K562 (cell line): ENCODE results near the gene GATAD2B. TPM values are rescaled to one million over a fixed set of nuclear protein-coding genes. Genes with fewer than 3 reads are reported as not detected.

Experiments used
- BACH1 ChIP-seq: fragments of 200-800 bp; sonication (Bioruptor generic); IDR thresholded peaks from 2 replicates; pipeline ENCODE4 v1.6.1; 2016; ENCODE audit warnings: missing genetic modification characterization, missing compliant biosample characterization
- BRD4 ChIP-seq: fragments of 200-600 bp; sonication (generic); IDR thresholded peaks from 2 replicates; pipeline ENCODE4 v1.6.1; 2017; ENCODE audit warnings: inconsistent platforms
- CCNT2 ChIP-seq: IDR thresholded peaks from 2 replicates; pipeline ENCODE4 v1.6.1; 2011; ENCODE audit warnings: borderline replicate concordance, low read depth, mild to moderate bottlenecking, moderate library complexity, mixed read lengths, low read length; ENCODE audit not compliant: insufficient read length; ENCODE audit errors: extremely low read depth
- ERF ChIP-seq: fragments of 450-650 bp; formaldehyde crosslinking; IDR thresholded peaks from 2 replicates; pipeline ENCODE4 v1.4.0; 2020; ENCODE audit warnings: mild to moderate bottlenecking, mixed read lengths
- FOXA3 ChIP-seq, 2 experiments: fragments of 450-650 bp in 1 of 2; sonication (generic) in 1 of 2; formaldehyde crosslinking; IDR thresholded peaks in 1 of 2; conservative IDR thresholded peaks in 1 of 2; 2 replicates each; pipeline versions ENCODE4 v1.4.0 to v1.8.0; 2020 to 2022; ENCODE audit warnings: mild to moderate bottlenecking in 2 of 2, missing genetic modification reagents in 1 of 2
- HNRNPUL1 ChIP-seq: fragments of 200-400 bp; formaldehyde crosslinking; IDR thresholded peaks from 2 replicates; pipeline ENCODE4 v1.6.1; 2017; ENCODE audit warnings: low read length
- MTA1 ChIP-seq: fragments of 450-650 bp; IDR thresholded peaks from 2 replicates; pipeline ENCODE4 v1.6.1; 2017; ENCODE audit warnings: borderline replicate concordance
- NELFE ChIP-seq: IDR thresholded peaks from 2 replicates; pipeline ENCODE4 v1.6.1; 2011; ENCODE audit warnings: mild to moderate bottlenecking; ENCODE audit not compliant: insufficient read depth, insufficient read length
- POLR2AphosphoS2 ChIP-seq: IDR thresholded peaks from 2 replicates; pipeline ENCODE4 v1.6.1; 2012; ENCODE audit warnings: low read length, improper control_type of control experiment
- RAD51 ChIP-seq: fragments of 450-650 bp; IDR thresholded peaks from 2 replicates; pipeline ENCODE4 v1.7.1; 2016; ENCODE audit warnings: low read depth, mild to moderate bottlenecking, borderline replicate concordance
- THRAP3 ChIP-seq: fragments of 450-650 bp; IDR thresholded peaks from 2 replicates; pipeline ENCODE4 v1.6.1; 2016; ENCODE audit warnings: mild to moderate bottlenecking, inconsistent platforms, borderline replicate concordance
- U2AF1 ChIP-seq: fragments of 200-400 bp; formaldehyde crosslinking; optimal IDR thresholded peaks from 2 replicates; pipeline ENCODE3; 2017; ENCODE audit warnings: mild to moderate bottlenecking, low read depth, low read length, moderate library complexity
- U2AF2 ChIP-seq: fragments of 200-400 bp; formaldehyde crosslinking; optimal IDR thresholded peaks from 2 replicates; pipeline ENCODE3; 2017; ENCODE audit warnings: low read depth, mild to moderate bottlenecking, low read length
- WHSC1 ChIP-seq: IDR thresholded peaks from one replicate; pipeline ENCODE4 v1.6.1; 2012; ENCODE audit warnings: low read length, control low read depth, inconsistent platforms
- ZKSCAN3 ChIP-seq: fragments of 250-450 bp; sonication (Bioruptor Pico); IDR thresholded peaks from 2 replicates; pipeline ENCODE4 v1.4.0; 2020
- ZMIZ1 ChIP-seq, 2 experiments: fragments of 150-350 bp in 1 of 2; IDR thresholded peaks; 2 replicates each; pipeline ENCODE4 v1.6.1; 2012 to 2016; ENCODE audit warnings: low read depth in 2 of 2, low read length in 2 of 2, mild to moderate bottlenecking in 1 of 2, moderate library complexity in 1 of 2
- ZNF121 ChIP-seq: sonication (generic); formaldehyde crosslinking; conservative IDR thresholded peaks from 2 replicates; pipeline ENCODE4 v1.8.0; 2022; ENCODE audit warnings: missing genetic modification reagents
- ZNF134 ChIP-seq: fragments of 250-450 bp; sonication (Bioruptor Pico); conservative IDR thresholded peaks from 2 replicates; pipeline ENCODE4 v1.4.0; 2020
- ZNF143 ChIP-seq: sonication (generic); formaldehyde crosslinking; IDR thresholded peaks from 2 replicates; pipeline ENCODE4 v1.9.0; 2022; ENCODE audit warnings: mild to moderate bottlenecking, missing genetic modification reagents
- polyA plus RNA-seq, 8 experiments: library from polyadenylated mRNA; depleted of rRNA in 4 of 8; stranded (reverse) in 5 of 8; unstranded in 3 of 8; fragments of >200 nt; fragmentation: Nextera tagmentation in 2 of 8; fragmentation: Illumina TruSeq in 1 of 8; extraction: Ambion mirVana in 2 of 8; extraction: Trizol in 1 of 8; gene quantifications; 2 replicates each; pipeline versions ENCODE4 v1.2.1 to v1.2.3, GENCODE V29; 2011 to 2014; ENCODE audit warnings: inconsistent platforms in 1 of 8, missing spikeins in 1 of 8
- total RNA-seq, 7 experiments: library from RNA; depleted of rRNA in 6 of 7; stranded (reverse); fragments of >200 nt in 6 of 7; fragmentation: Illumina TruSeq in 2 of 7; extraction: Trizol in 2 of 7; gene quantifications; 2 replicates each; pipeline versions ENCODE4 v1.2.1 to v1.2.3, GENCODE V29; 2011 to 2021; ENCODE audit warnings: low replicate concordance in 1 of 7
- TF ChIP-seq, protein P1 (sequence below): sonication (generic); formaldehyde crosslinking; IDR thresholded peaks from 2 replicates; pipeline ENCODE4 v1.8.0; 2023; ENCODE audit warnings: missing genetic modification reagents, mild to moderate bottlenecking, borderline replicate concordance

The GATAD2B gene
- total and polyA plus RNA-seq, 9 of the 15 experiments (the other 6 are each of a cell fraction or from before 2014, with no cell fraction given): 1.5 to 40.2 (median 4.9) TPM

DNA sequence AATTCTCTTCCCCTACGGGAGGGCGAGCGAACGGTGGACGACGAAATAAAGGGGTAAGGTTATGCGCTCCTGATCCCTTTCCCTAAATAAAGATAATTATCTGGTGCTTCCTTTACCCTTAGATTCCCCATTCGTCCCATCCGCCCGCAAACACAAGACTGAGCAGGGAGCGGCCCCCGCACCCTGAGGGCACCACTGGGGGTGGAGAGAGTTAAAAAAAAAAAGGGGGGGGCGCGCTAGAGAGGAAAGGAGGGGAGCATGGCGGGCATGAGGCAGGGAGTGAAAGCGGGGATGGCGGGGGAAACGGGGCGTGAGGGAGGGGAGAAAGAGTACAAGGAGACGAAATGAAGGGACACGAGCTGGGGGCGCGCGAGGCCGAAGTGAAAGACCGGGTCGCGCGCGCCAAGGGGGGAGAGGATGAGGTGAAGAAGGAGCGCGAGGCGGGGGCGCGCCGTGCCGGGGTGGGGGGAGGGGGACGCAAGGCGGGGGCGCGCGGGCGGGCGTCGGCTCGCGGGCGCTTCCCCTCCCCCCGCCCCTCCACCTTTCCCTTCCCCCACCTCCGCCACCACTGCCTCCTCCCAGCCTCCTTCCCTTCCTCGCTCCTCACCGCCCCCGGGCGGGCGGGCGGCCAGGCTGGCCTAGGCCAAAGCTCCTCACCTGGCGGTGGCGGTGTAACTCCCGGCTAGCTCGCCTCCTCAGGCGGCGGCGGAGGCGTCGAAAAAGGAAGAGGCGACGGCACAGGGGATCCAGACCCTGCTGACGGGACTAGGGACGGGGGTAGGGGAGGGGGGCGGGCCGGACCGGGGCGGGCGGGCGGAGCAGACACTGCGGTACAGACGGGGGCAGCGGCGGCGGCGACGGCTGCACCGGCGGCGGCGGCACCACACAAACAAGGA lies 448 bp downstream of the GATAD2B start (continued):
- TF ChIP-seq U2AF2: no peak
- TF ChIP-seq ERF (CRISPR knock-in tag): no peak
- TF ChIP-seq BACH1 (tag): no peak
- TF ChIP-seq ZMIZ1 (IDR thresholded peaks at IDR 0.05; ENCODE audit: low read depth in 2 of 2, low read length in 2 of 2): no peak
- TF ChIP-seq, protein P1, sequence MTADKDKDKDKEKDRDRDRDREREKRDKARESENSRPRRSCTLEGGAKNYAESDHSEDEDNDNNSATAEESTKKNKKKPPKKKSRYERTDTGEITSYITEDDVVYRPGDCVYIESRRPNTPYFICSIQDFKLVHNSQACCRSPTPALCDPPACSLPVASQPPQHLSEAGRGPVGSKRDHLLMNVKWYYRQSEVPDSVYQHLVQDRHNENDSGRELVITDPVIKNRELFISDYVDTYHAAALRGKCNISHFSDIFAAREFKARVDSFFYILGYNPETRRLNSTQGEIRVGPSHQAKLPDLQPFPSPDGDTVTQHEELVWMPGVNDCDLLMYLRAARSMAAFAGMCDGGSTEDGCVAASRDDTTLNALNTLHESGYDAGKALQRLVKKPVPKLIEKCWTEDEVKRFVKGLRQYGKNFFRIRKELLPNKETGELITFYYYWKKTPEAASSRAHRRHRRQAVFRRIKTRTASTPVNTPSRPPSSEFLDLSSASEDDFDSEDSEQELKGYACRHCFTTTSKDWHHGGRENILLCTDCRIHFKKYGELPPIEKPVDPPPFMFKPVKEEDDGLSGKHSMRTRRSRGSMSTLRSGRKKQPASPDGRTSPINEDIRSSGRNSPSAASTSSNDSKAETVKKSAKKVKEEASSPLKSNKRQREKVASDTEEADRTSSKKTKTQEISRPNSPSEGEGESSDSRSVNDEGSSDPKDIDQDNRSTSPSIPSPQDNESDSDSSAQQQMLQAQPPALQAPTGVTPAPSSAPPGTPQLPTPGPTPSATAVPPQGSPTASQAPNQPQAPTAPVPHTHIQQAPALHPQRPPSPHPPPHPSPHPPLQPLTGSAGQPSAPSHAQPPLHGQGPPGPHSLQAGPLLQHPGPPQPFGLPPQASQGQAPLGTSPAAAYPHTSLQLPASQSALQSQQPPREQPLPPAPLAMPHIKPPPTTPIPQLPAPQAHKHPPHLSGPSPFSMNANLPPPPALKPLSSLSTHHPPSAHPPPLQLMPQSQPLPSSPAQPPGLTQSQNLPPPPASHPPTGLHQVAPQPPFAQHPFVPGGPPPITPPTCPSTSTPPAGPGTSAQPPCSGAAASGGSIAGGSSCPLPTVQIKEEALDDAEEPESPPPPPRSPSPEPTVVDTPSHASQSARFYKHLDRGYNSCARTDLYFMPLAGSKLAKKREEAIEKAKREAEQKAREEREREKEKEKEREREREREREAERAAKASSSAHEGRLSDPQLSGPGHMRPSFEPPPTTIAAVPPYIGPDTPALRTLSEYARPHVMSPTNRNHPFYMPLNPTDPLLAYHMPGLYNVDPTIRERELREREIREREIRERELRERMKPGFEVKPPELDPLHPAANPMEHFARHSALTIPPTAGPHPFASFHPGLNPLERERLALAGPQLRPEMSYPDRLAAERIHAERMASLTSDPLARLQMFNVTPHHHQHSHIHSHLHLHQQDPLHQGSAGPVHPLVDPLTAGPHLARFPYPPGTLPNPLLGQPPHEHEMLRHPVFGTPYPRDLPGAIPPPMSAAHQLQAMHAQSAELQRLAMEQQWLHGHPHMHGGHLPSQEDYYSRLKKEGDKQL (CRISPR knock-in tag): no peak
- no peak for TF ChIP-seq U2AF1
- TF ChIP-seq ZKSCAN3 (CRISPR knock-in tag): no peak
- no peak for TF ChIP-seq RAD51
- no peak for TF ChIP-seq MTA1
- no peak; a peak in 1 of 4 replicates for TF ChIP-seq FOXA3 (CRISPR knock-in tag; conservative IDR thresholded peaks at IDR 0.05 in 1 of 2, IDR thresholded peaks at IDR 0.05 in 1 of 2)
- TF ChIP-seq HNRNPUL1: no peak
- no peak for TF ChIP-seq THRAP3
- TF ChIP-seq CCNT2: peak; percentile 29
- no peak for TF ChIP-seq NELFE
- no peak for TF ChIP-seq WHSC1
- no peak; the same call in 1 of the 2 replicates for TF ChIP-seq ZNF121
- no peak for TF ChIP-seq ZNF134 (CRISPR knock-in tag)
- TF ChIP-seq ZNF143 (CRISPR knock-in tag): no peak
- TF ChIP-seq BRD4: peak; percentile 65; the same call in 1 of the 2 replicates
- TF ChIP-seq POLR2AphosphoS2: no peak
